ENCODE results near the gene OR5J2. TPM values are rescaled to one million over a fixed set of nuclear protein-coding genes. Genes with fewer than 3 reads are reported as not detected.

Gene OR5J2
- total RNA-seq, 4 donors from 2014 or later: not detected

DNA sequence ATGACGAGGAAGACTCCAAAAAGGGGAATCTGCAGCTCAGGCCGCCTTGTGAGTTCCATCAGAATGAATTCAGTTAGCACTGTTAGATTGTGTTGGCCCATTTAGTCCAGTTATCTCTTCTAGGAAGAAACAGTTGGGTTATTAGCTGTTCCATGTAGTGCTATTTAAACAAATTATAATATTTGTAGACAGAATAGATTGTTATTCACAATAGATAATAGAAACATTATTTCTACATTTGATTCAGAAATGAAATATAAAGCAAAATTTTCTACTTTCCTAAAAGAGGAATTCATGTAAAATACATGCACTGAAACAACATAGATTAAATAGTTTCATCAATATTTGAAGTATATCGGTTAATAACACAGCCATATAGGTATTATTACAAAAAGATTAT, 16.2 kb upstream of the OR5J2 start, which contains the start of gene OR8K5:
OR8K5 (minus strand) TSS at position 101 of the 400 bp plus-strand sequence; CDS start at position 101, 0 bp downstream.
- intact Hi-C loops (cut with DNase I): no loop called here
- peaks cover 0 to 11% (median 0%) of the 10 kb centered on the region in 4 donors for H3K9me3 ChIP-seq
- no peak for DNase-seq (ENCODE audit: extremely low spot score)
- H3K36me3 ChIP-seq: no peaks in the 10 kb centered on the region
- H3K27ac ChIP-seq (replicated peaks in 1 of 4): no peak within 1 kb of the TSS
- H3K4me1 ChIP-seq: no peaks in the 10 kb centered on the region
- no peak for TF ChIP-seq POLR2AphosphoS5 (IDR thresholded peaks at IDR 0.05)
- no peak for TF ChIP-seq POLR2A (IDR thresholded peaks at IDR 0.05; ENCODE audit: low read depth)
- no peak for TF ChIP-seq EP300 (IDR thresholded peaks at IDR 0.05)
- TF ChIP-seq CTCF (IDR thresholded peaks at IDR 0.05): no peak
- WGBS: 68% methylated on average over 3 of the region's 3 CpGs
- H3K27me3 ChIP-seq: no peaks in the 10 kb centered on the region
- no peak within 1 kb of the TSS for H3K4me3 ChIP-seq

GRCh38 chr11:56163804-56164203, 12.6 kb upstream of the OR5J2 start:
- intact Hi-C loops (cut with DNase I): no loop called here
- Histone ChIP-seq H3K4me3 (no peak overlapping the region), H3K27ac (replicated peaks in 1 of 4) (no peak overlapping the region), H3K4me1 (no peaks in the 10 kb centered on the region), H3K9me3 (no peaks in the 10 kb centered on the region), H3K36me3 (no peaks in the 10 kb centered on the region), H3K27me3 (no peaks in the 10 kb centered on the region)
- 59% methylated on average over 3 of the region's 3 CpGs for WGBS
- TF ChIP-seq POLR2AphosphoS5 (IDR thresholded peaks at IDR 0.05): no peak
- no peak for TF ChIP-seq POLR2A (IDR thresholded peaks at IDR 0.05; ENCODE audit: low read depth)
- TF ChIP-seq EP300 (IDR thresholded peaks at IDR 0.05): no peak
- TF ChIP-seq CTCF (IDR thresholded peaks at IDR 0.05): no peak
- DNase-seq (ENCODE audit: extremely low spot score): no peak

GRCh38 chr11:56172256-56172830, 4.1 kb upstream of the OR5J2 start:
- no peaks in the 10 kb centered on the region for H3K27me3 ChIP-seq
- WGBS: 58% methylated on average over 3 of the region's 3 CpGs
- intact Hi-C loops (cut with DNase I): no loop called here

GRCh38 chr11:56183459-56183858, 7.0 kb downstream of the OR5J2 start:
- TF ChIP-seq POLR2A (IDR thresholded peaks at IDR 0.05; ENCODE audit: low read depth) (no peak), POLR2AphosphoS5 (IDR thresholded peaks at IDR 0.05) (no peak), CTCF (IDR thresholded peaks at IDR 0.05) (no peak), EP300 (IDR thresholded peaks at IDR 0.05) (no peak)
- intact Hi-C loops (cut with DNase I): no loop called here

More at GRCh38 chr11:56172256-56172830, 4.1 kb upstream of the OR5J2 start:
- TF ChIP-seq POLR2AphosphoS5 (IDR thresholded peaks at IDR 0.05): no peak
- TF ChIP-seq POLR2A (IDR thresholded peaks at IDR 0.05; ENCODE audit: low read depth): no peak
- no peak for TF ChIP-seq EP300 (IDR thresholded peaks at IDR 0.05)
- DNase-seq (ENCODE audit: extremely low spot score): no peak
- Histone ChIP-seq H3K36me3 (no peaks in the 10 kb centered on the region), H3K9me3 (no peaks in the 10 kb centered on the region), H3K27ac (replicated peaks in 1 of 4) (no peak overlapping the region), H3K4me1 (no peaks in the 10 kb centered on the region), H3K4me3 (no peak overlapping the region)

DNA sequence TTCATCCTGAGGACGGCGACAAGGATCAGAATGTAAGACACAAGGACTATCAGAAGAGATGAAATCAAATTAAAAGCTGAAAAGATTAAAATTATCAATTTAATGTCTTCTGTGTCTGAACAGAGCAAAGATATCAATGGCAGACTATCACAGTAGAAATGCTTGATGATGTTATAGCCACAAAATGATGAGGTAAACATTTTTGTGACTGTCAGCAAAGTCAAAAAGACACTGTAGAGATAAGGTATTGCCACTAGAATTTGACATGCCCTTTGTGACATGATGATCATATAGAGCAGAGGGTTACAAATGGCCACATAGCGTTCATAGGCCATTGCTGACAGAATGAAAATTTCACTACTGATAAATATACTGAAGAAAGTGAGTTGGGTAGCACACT, 12.2 kb downstream of the OR5J2 start:
- Histone ChIP-seq H3K4me1 (no peaks in the 10 kb centered on the region), H3K9me3 (peaks cover 0 to 12% (median 0%) of the 10 kb centered on the region in 4 donors), H3K27me3 (no peaks in the 10 kb centered on the region), H3K27ac (replicated peaks in 1 of 4) (no peak overlapping the region), H3K4me3 (no peak overlapping the region), H3K36me3 (no peaks in the 10 kb centered on the region)
- intact Hi-C loops (cut with DNase I): no loop called here
- DNase-seq (ENCODE audit: extremely low spot score): no peak
- no peak for TF ChIP-seq EP300 (IDR thresholded peaks at IDR 0.05)
- no peak for TF ChIP-seq POLR2A (IDR thresholded peaks at IDR 0.05; ENCODE audit: low read depth)
- TF ChIP-seq CTCF (IDR thresholded peaks at IDR 0.05): no peak
- WGBS: 82% methylated on average over 3 of the region's 3 CpGs

More at GRCh38 chr11:56183459-56183858, 7.0 kb downstream of the OR5J2 start:
- DNase-seq (ENCODE audit: extremely low spot score): no peak
- H3K4me3 ChIP-seq: no peak overlapping the region
- no peak overlapping the region for H3K27ac ChIP-seq (replicated peaks in 1 of 4)
- no peaks in the 10 kb centered on the region for H3K36me3 ChIP-seq
- H3K27me3 ChIP-seq: no peaks in the 10 kb centered on the region
- H3K9me3 ChIP-seq: peaks cover 0 to 13% (median 7%) of the 10 kb centered on the region in 4 donors
- no peaks in the 10 kb centered on the region for H3K4me1 ChIP-seq
